Spleen (tissue), 7 donors: ENCODE data around the gene TLE1.

Source experiments
- CTCF ChIP-seq, 11 experiments: fragments of 200-600 bp in 7 of 11; fragments of 450-650 bp in 4 of 11; sonication (generic) in 4 of 11; IDR thresholded peaks in 8 of 11; conservative IDR thresholded peaks in 3 of 11; 1 replicate in 7 of 11; 2 replicates in 4 of 11; pipeline versions ENCODE4 v1.4.0 to v1.8.0; 2016 to 2021; ENCODE audit warnings: antibody characterized with exemption in 11 of 11, inconsistent platforms in 4 of 11, mild to moderate bottlenecking in 1 of 11
- POLR2A ChIP-seq, 3 donors: fragments of 450-650 bp; IDR thresholded peaks; one replicate each; pipeline ENCODE4 v1.5.1; 2017; ENCODE audit warnings: antibody characterized with exemption in 3 of 3, mild to moderate bottlenecking in 1 of 3
- POLR2AphosphoS5 ChIP-seq, 3 donors: sonication (generic); formaldehyde crosslinking; IDR thresholded peaks; one replicate each; pipeline ENCODE4 v1.5.1; 2017; ENCODE audit warnings: antibody characterized with exemption in 3 of 3
- donor health status: DM: no; HTN: no; CAD: no; lungs with moderate emphysema.
- donor health status: DM: no; HTN: no; CAD: no.
- donor health status: DM: no; HTN: no; CAD: no.

GRCh38 chr9:81683238-81683637, 6.1 kb downstream of the TLE1 start:
- TF ChIP-seq CTCF (IDR thresholded peaks at IDR 0.05 in 8 of 11, conservative IDR thresholded peaks at IDR 0.05 in 3 of 11) = no peak
- TF ChIP-seq POLR2AphosphoS5 (IDR thresholded peaks at IDR 0.05) = no peak
- no peak for TF ChIP-seq POLR2A (IDR thresholded peaks at IDR 0.05)
